HepG2 (cell line): ENCODE data around the gene IFITM5. TPM values are rescaled to one million over a fixed set of nuclear protein-coding genes. Genes with fewer than 3 reads are reported as not detected.

ENCODE experiments used
- ATAC-seq: fragments of 200-7000 bp; cut with Tn5 transposase; 3 replicates; pipeline ENCODE4 v1.9.1; 2020; ENCODE audit warnings: mild to moderate bottlenecking, moderate library complexity
- BruUV-seq: library from RNA; stranded (reverse); fragments of 400-500 nt; replicated peaks from 2 replicates; lab custom pipeline; 2021; lab: Mats Ljungman, UMichigan
- CTCF ChIA-PET: fragments of 300-600 bp; formaldehyde crosslinking; extraction: SDS; loops from one replicate; lab custom pipeline; 2021; ENCODE audit warnings: low total read pairs, inconsistent platforms, low intra/inter-chr PET ratio; lab: Yijun Ruan, JAX
- POLR2A ChIA-PET: fragments of 350-600 bp; sonication (Branson Sonifier 250); formaldehyde crosslinking; loops from one replicate; lab custom pipeline; 2020; ENCODE audit warnings: antibody characterized with exemption, inconsistent platforms; lab: Yijun Ruan, JAX
- DNase-seq: peaks from one replicate; pipeline ENCODE4 v3.0.0-alpha.2; 2015; ENCODE audit warnings: low spot score
- FAIRE-seq: peaks from 3 replicates; lab custom pipeline; 2011; peaks lifted over from hg19 to GRCh38; lab: Jason Lieb, UNC
- H2AFZ ChIP-seq: one replicate; pipeline ENCODE4 v1.6.1; 2011; ENCODE audit warnings: low read length, inconsistent platforms
- H3K27ac ChIP-seq: fragments of 300-600 bp; 3 replicates; pipeline ENCODE4 v1.8.0; 2011; ENCODE audit warnings: mixed run types, mild to moderate bottlenecking, mixed read lengths, low read length, inconsistent platforms; ENCODE audit not compliant: insufficient read depth; ENCODE audit errors: extremely low read length
- H3K27me3 ChIP-seq, 2 experiments: fragments of 200-600 bp in 1 of 2; 2 replicates in 1 of 2; 3 replicates in 1 of 2; pipeline versions ENCODE4 v1.6.0 to v1.8.0; 2011; ENCODE audit warnings: low read length in 2 of 2, mild to moderate bottlenecking in 2 of 2, moderate library complexity in 2 of 2, inconsistent platforms in 1 of 2; ENCODE audit not compliant: insufficient read depth in 2 of 2, control insufficient read depth in 1 of 2
- H3K36me3 ChIP-seq, 2 experiments: fragments of 200-600 bp in 1 of 2; replicated peaks in 1 of 2; 2 replicates in 1 of 2; 3 replicates in 1 of 2; pipeline versions ENCODE4 v1.5.1 to v1.8.0; 2011; ENCODE audit warnings: low read length in 2 of 2, inconsistent platforms in 1 of 2; ENCODE audit not compliant: insufficient read depth in 2 of 2, control insufficient read depth in 1 of 2
- H3K4me1 ChIP-seq: 2 replicates; pipeline ENCODE4 v1.5.1; 2012; ENCODE audit warnings: low read length, inconsistent platforms; ENCODE audit not compliant: insufficient read depth
- H3K4me2 ChIP-seq: 2 replicates; pipeline ENCODE4 v1.6.0; 2011; ENCODE audit warnings: low read depth, low read length, inconsistent platforms
- H3K4me3 ChIP-seq, 3 experiments: fragments of 200-600 bp in 1 of 3; sonication (generic), shearing (Covaris generic) in 1 of 3; replicated peaks in 1 of 3; 2 replicates each; pipeline ENCODE4 v1.5.1; 2011 to 2016; ENCODE audit warnings: low read length in 3 of 3, inconsistent platforms in 2 of 3, low read depth in 2 of 3, mild to moderate bottlenecking in 2 of 3, control low read depth in 1 of 3, mixed read lengths in 1 of 3; ENCODE audit not compliant: insufficient read depth in 1 of 3
- H3K79me2 ChIP-seq: one replicate; pipeline ENCODE4 v1.6.1; 2011; ENCODE audit warnings: low read length, inconsistent platforms; ENCODE audit not compliant: insufficient read depth
- H3K9ac ChIP-seq: 2 replicates; pipeline ENCODE4 v1.6.0; 2011; ENCODE audit warnings: mild to moderate bottlenecking, low read depth, low read length, inconsistent platforms; ENCODE audit not compliant: insufficient read depth
- H3K9me3 ChIP-seq: 2 replicates; pipeline ENCODE4 v1.5.1; 2012; ENCODE audit warnings: mild to moderate bottlenecking, low read length
- H4K20me1 ChIP-seq: 2 replicates; pipeline ENCODE4 v1.6.0; 2011; ENCODE audit warnings: inconsistent platforms, mild to moderate bottlenecking, low read length, moderate library complexity; ENCODE audit not compliant: insufficient read depth
- NCOR1 ChIP-seq: fragments of 200-600 bp; sonication (generic); IDR thresholded peaks from 2 replicates; pipeline ENCODE4 v1.7.0; 2017; ENCODE audit warnings: antibody characterized with exemption, low read length, borderline replicate concordance
- SRSF1 ChIP-seq: fragments of 200-400 bp; formaldehyde crosslinking; optimal IDR thresholded peaks from 2 replicates; pipeline ENCODE3; 2017; ENCODE audit warnings: mild to moderate bottlenecking, low read depth, low read length, moderate library complexity
- WGBS: methylation state at CpG from one replicate; pipeline ENCODE4 v1.1.6; 2017; ENCODE audit warnings: low lambda C conversion rate; 5-methylcytosine and 5-hydroxymethylcytosine counted together
- in situ Hi-C: cut with HindIII; loops from 2 replicates; pipeline ENCODE4 v1.10.0; 2017; ENCODE audit warnings: low pct_unique_long_range_greater_than_20kb; ENCODE audit not compliant: extremely low pct_ligation_motif_present
- intact Hi-C: fragments of 100-400 bp; cut with micrococcal nuclease; formaldehyde crosslinking; loops from one replicate; pipeline ENCODE4 v1.10.0; 2022; ENCODE audit not compliant: unreplicated experiment
- polyA plus RNA-seq, 8 experiments: library from polyadenylated mRNA; depleted of rRNA in 3 of 8; stranded (reverse) in 7 of 8; unstranded in 1 of 8; fragments of >200 nt; fragmentation: Illumina TruSeq in 4 of 8; extraction: Trizol in 4 of 8; gene quantifications; 2 replicates each; pipeline versions ENCODE4 v1.2.1 to v1.2.3, GENCODE V29; 2011 to 2016; ENCODE audit warnings: low read depth in 4 of 8, missing spikeins in 1 of 8, mixed read lengths in 1 of 8; ENCODE audit not compliant: insufficient read depth in 1 of 8
- total RNA-seq, 5 experiments: library from RNA; depleted of rRNA; stranded (reverse); fragments of >200 nt; fragmentation: Illumina TruSeq; extraction: Trizol; gene quantifications; 2 replicates each; pipeline ENCODE4 v1.2.3, GENCODE V29; 2016; ENCODE audit warnings: low read depth in 1 of 5
- TF ChIP-seq, protein P1 (sequence below): sonication (generic); formaldehyde crosslinking; IDR thresholded peaks from 2 replicates; pipeline ENCODE4 v1.5.0; 2020; ENCODE audit warnings: mild to moderate bottlenecking, missing genetic modification reagents
- TF ChIP-seq, protein P2 (sequence below): IDR thresholded peaks from 2 replicates; pipeline ENCODE4 v1.6.1; 2018; ENCODE audit warnings: missing genetic modification reagents, mild to moderate bottlenecking, missing compliant biosample characterization
- TF ChIP-seq, protein P3 (sequence below): fragments of 450-650 bp; IDR thresholded peaks from 2 replicates; pipeline ENCODE4 v1.6.1; 2017; ENCODE audit warnings: mild to moderate bottlenecking

The IFITM5 gene
- total and polyA plus RNA-seq, 2 of the 13 experiments (the other 11 are each of a cell fraction or from before 2014, with no cell fraction given): not detected

- no peak for ATAC-seq
- Histone ChIP-seq H4K20me1 (no peaks in the 10 kb centered on the region), H3K9me3 (no peaks in the 10 kb centered on the region), H3K4me2 (peak overlapping the region; percentile 90), H3K4me1 (peaks cover 64% of the 10 kb centered on the region), H3K9ac (peak overlapping the region; percentile 69; the same call in 1 of the 2 replicates), H3K36me3 (no peaks in the 10 kb centered on the region), H3K27ac (peak overlapping the region; percentile 49), H2AFZ (no peak overlapping the region), H3K79me2 (no peaks in the 10 kb centered on the region), H3K4me3 (peak overlapping the region in 1 of 3 experiments; percentile 64; a peak in 2 of 6 replicates), H3K27me3 (no peaks in the 10 kb centered on the region)
- intact Hi-C loops (no loop called here), in situ Hi-C loops (no loop called here)
- TF ChIP-seq, protein P1, sequence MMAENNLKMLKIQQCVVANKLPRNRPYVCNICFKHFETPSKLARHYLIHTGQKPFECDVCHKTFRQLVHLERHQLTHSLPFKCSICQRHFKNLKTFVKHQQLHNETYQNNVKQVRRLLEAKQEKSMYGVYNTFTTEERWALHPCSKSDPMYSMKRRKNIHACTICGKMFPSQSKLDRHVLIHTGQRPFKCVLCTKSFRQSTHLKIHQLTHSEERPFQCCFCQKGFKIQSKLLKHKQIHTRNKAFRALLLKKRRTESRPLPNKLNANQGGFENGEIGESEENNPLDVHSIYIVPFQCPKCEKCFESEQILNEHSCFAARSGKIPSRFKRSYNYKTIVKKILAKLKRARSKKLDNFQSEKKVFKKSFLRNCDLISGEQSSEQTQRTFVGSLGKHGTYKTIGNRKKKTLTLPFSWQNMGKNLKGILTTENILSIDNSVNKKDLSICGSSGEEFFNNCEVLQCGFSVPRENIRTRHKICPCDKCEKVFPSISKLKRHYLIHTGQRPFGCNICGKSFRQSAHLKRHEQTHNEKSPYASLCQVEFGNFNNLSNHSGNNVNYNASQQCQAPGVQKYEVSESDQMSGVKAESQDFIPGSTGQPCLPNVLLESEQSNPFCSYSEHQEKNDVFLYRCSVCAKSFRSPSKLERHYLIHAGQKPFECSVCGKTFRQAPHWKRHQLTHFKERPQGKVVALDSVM (CRISPR knock-in tag): peak; percentile 91
- no peak for TF ChIP-seq NCOR1
- TF ChIP-seq SRSF1: peak; percentile 41
- TF ChIP-seq, protein P2, sequence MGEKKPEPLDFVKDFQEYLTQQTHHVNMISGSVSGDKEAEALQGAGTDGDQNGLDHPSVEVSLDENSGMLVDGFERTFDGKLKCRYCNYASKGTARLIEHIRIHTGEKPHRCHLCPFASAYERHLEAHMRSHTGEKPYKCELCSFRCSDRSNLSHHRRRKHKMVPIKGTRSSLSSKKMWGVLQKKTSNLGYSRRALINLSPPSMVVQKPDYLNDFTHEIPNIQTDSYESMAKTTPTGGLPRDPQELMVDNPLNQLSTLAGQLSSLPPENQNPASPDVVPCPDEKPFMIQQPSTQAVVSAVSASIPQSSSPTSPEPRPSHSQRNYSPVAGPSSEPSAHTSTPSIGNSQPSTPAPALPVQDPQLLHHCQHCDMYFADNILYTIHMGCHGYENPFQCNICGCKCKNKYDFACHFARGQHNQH: 0 out of 2 replicates have a peak, but pooled peaks have one; percentile 5
- TF ChIP-seq, protein P3, sequence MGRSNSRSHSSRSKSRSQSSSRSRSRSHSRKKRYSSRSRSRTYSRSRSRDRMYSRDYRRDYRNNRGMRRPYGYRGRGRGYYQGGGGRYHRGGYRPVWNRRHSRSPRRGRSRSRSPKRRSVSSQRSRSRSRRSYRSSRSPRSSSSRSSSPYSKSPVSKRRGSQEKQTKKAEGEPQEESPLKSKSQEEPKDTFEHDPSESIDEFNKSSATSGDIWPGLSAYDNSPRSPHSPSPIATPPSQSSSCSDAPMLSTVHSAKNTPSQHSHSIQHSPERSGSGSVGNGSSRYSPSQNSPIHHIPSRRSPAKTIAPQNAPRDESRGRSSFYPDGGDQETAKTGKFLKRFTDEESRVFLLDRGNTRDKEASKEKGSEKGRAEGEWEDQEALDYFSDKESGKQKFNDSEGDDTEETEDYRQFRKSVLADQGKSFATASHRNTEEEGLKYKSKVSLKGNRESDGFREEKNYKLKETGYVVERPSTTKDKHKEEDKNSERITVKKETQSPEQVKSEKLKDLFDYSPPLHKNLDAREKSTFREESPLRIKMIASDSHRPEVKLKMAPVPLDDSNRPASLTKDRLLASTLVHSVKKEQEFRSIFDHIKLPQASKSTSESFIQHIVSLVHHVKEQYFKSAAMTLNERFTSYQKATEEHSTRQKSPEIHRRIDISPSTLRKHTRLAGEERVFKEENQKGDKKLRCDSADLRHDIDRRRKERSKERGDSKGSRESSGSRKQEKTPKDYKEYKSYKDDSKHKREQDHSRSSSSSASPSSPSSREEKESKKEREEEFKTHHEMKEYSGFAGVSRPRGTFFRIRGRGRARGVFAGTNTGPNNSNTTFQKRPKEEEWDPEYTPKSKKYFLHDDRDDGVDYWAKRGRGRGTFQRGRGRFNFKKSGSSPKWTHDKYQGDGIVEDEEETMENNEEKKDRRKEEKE: no peak
- ChIA-PET POLR2A (interaction anchor here (0.5 to 6.1 kb wide), 5 partner anchors 9 to 27 kb away, joined by 3 to 85 read pairs (median 3); partner anchors contain the start of gene IFITM1), CTCF (no interaction called here)
- no peak for FAIRE-seq
- no TSS peak for BruUV-seq
- no peak for DNase-seq
- whole genome bisulfite sequencing: 87% methylated on average over 3 of the region's 3 CpGs
Measured at GRCh38 chr11:327581-327923, 28.2 kb upstream of the IFITM5 start.
